GM13977 (cell line): ENCODE results near the gene LIMK2.

Source experiments
- DNase-seq: peaks from one replicate; pipeline ENCODE4 v3.0.0; 2012; ENCODE audit warnings: low spot score
- CTCF ChIP-seq: IDR thresholded peaks from 2 replicates; pipeline ENCODE4 v1.5.1; 2012; ENCODE audit warnings: mild to moderate bottlenecking, control low read depth; ENCODE audit not compliant: insufficient read depth; ENCODE audit errors: extremely low read depth, missing control alignments
- in situ Hi-C: fragments of 300-500 bp; cut with MboI; formaldehyde crosslinking; loops from one replicate; pipeline ENCODE4 v1.12.0; 2022; ENCODE audit warnings: low sequenced_read_pairs, low pct_unique_long_range_greater_than_20kb, mixed read lengths, inconsistent platforms; ENCODE audit not compliant: unreplicated experiment

Gene LIMK2

GRCh38 chr22:31212783-31213629 lies 908 bp downstream of the LIMK2 start:
- no peak for TF ChIP-seq CTCF
- in situ Hi-C loops = no loop called here
- DNase-seq = peak; percentile 33

GRCh38 chr22:31215018-31215535 lies 3.0 kb downstream of the LIMK2 start:
- in situ Hi-C loops = no loop called here
- no peak for DNase-seq
- no peak for TF ChIP-seq CTCF

GRCh38 chr22:31218565-31219262 lies 6.6 kb downstream of the LIMK2 start:
- TF ChIP-seq CTCF = no peak
- DNase-seq = no peak
- in situ Hi-C loops = no loop called here

GRCh38 chr22:31221084-31221483 lies 9.0 kb downstream of the LIMK2 start:
- TF ChIP-seq CTCF = no peak
- in situ Hi-C loops = no loop called here
- DNase-seq = no peak

GRCh38 chr22:31222736-31223135 lies 10.6 kb downstream of the LIMK2 start:
- in situ Hi-C loops = no loop called here

More at GRCh38 chr22:31222736-31223135, 10.6 kb downstream of the LIMK2 start:
- DNase-seq = no peak
- TF ChIP-seq CTCF = no peak
